IMR-90 (cell line): ENCODE results near the gene RSPH10B2. TPM values are rescaled to one million over a fixed set of nuclear protein-coding genes. Genes with fewer than 3 reads are reported as not detected.
"Not testable (repeated sequence)": the region's sequence is repeated elsewhere in the genome, so short reads cannot be mapped to it uniquely, and the experiment has no call there.

Source experiments
- ATAC-seq: fragments of 200-7000 bp; cut with Tn5 transposase; 2 replicates; pipeline ENCODE4 v1.9.1; 2020; ENCODE audit warnings: low read depth, mild to moderate bottlenecking, moderate library complexity
- BruUV-seq: library from RNA; stranded (reverse); fragments of 400-500 nt; replicated peaks from 2 replicates; lab custom pipeline; 2021; lab: Mats Ljungman, UMichigan
- CTCF ChIA-PET: fragments of 300-600 bp; formaldehyde crosslinking; extraction: SDS; loops from one replicate; lab custom pipeline; 2021; ENCODE audit warnings: antibody characterized with exemption; lab: Yijun Ruan, JAX
- POLR2A ChIA-PET: fragments of 300-600 bp; sonication (Branson Sonifier 250); formaldehyde crosslinking; loops from one replicate; lab custom pipeline; 2022; ENCODE audit warnings: antibody characterized with exemption; ENCODE audit not compliant: unreplicated experiment; lab: Charles Lee
- DNase-seq: peaks from one replicate; pipeline ENCODE4 v3.0.0; 2013
- H2AFZ ChIP-seq: replicated peaks from 2 replicates; pipeline ENCODE3; 2013; ENCODE audit warnings: low read length, mild to moderate bottlenecking; ENCODE audit not compliant: poor library complexity
- H2AK5ac ChIP-seq: 2 replicates; pipeline ENCODE4 v1.6.1; 2013; ENCODE audit warnings: low read depth, low read length, inconsistent platforms
- H2AK9ac ChIP-seq: replicated peaks from 2 replicates; pipeline ENCODE3; 2013; ENCODE audit warnings: mild to moderate bottlenecking, low read depth, low read length, moderate library complexity; ENCODE audit not compliant: poor library complexity
- H2BK120ac ChIP-seq: 2 replicates; pipeline ENCODE4 v1.6.1; 2013; ENCODE audit warnings: low read depth, low read length, inconsistent platforms
- H2BK15ac ChIP-seq: 3 replicates; pipeline ENCODE4 v1.6.1; 2013; ENCODE audit warnings: low read depth, low read length, inconsistent platforms
- H2BK20ac ChIP-seq: 2 replicates; pipeline ENCODE4 v1.6.1; 2013; ENCODE audit warnings: low read depth, mild to moderate bottlenecking, inconsistent platforms, low read length, moderate library complexity
- H2BK5ac ChIP-seq: 2 replicates; pipeline ENCODE4 v1.6.1; 2013; ENCODE audit warnings: mild to moderate bottlenecking, low read depth, low read length, inconsistent platforms; ENCODE audit not compliant: poor library complexity, severe bottlenecking
- H3K14ac ChIP-seq: replicated peaks from 2 replicates; pipeline ENCODE4 v1.6.1; 2013; ENCODE audit warnings: low read depth, low read length, inconsistent platforms
- H3K18ac ChIP-seq: 2 replicates; pipeline ENCODE4 v1.6.1; 2013; ENCODE audit warnings: low read depth, low read length, control low read depth
- H3K23ac ChIP-seq: 2 replicates; pipeline ENCODE4 v1.6.1; 2013; ENCODE audit warnings: low read depth, low read length, inconsistent platforms
- H3K27ac ChIP-seq: 2 replicates; pipeline ENCODE4 v1.5.1; 2013; ENCODE audit warnings: mild to moderate bottlenecking, control low read depth, low read length; ENCODE audit not compliant: insufficient read depth
- H3K27me3 ChIP-seq: 2 replicates; pipeline ENCODE4 v1.6.1; 2013; ENCODE audit warnings: low read length; ENCODE audit not compliant: control insufficient read depth, insufficient read depth
- H3K36me3 ChIP-seq: 2 replicates; pipeline ENCODE4 v1.6.1; 2013; ENCODE audit warnings: low read length, mixed read lengths; ENCODE audit not compliant: control insufficient read depth, insufficient read depth
- H3K4ac ChIP-seq: 2 replicates; pipeline ENCODE4 v1.6.1; 2013; ENCODE audit warnings: low read depth, low read length, inconsistent platforms
- H3K4me1 ChIP-seq: 2 replicates; pipeline ENCODE4 v1.6.1; 2013; ENCODE audit warnings: low read length, mixed read lengths; ENCODE audit not compliant: control insufficient read depth, insufficient read depth
- H3K4me2 ChIP-seq: 2 replicates; pipeline ENCODE4 v1.6.1; 2013; ENCODE audit warnings: low read depth, mild to moderate bottlenecking, control low read depth, low read length, moderate library complexity
- H3K4me3 ChIP-seq: 2 replicates; pipeline ENCODE4 v1.5.1; 2013; ENCODE audit warnings: low read depth, mild to moderate bottlenecking, control low read depth, low read length, moderate library complexity; ENCODE audit not compliant: insufficient read depth
- H3K56ac ChIP-seq: 2 replicates; pipeline ENCODE4 v1.6.1; 2013; ENCODE audit warnings: low read length, inconsistent platforms; ENCODE audit not compliant: insufficient read depth; ENCODE audit errors: extremely low read depth
- H3K79me1 ChIP-seq, 2 experiments: 2 replicates each; pipeline ENCODE4 v1.6.1; 2013; ENCODE audit warnings: low read length in 2 of 2, inconsistent platforms in 1 of 2, low read depth in 1 of 2
- H3K9ac ChIP-seq: 2 replicates; pipeline ENCODE4 v1.6.1; 2013; ENCODE audit warnings: low read depth, low read length, control low read depth
- H3K9me1 ChIP-seq: 2 replicates; pipeline ENCODE4 v1.6.1; 2013; ENCODE audit warnings: low read length, inconsistent platforms; ENCODE audit not compliant: insufficient read depth
- H3K9me3 ChIP-seq: 2 replicates; pipeline ENCODE4 v1.6.1; 2013; ENCODE audit warnings: low read length; ENCODE audit not compliant: control insufficient read depth, insufficient read depth
- H4K20me1 ChIP-seq: 2 replicates; pipeline ENCODE4 v1.6.1; 2013; ENCODE audit warnings: low read length, inconsistent platforms; ENCODE audit not compliant: insufficient read depth
- H4K5ac ChIP-seq: 2 replicates; pipeline ENCODE4 v1.6.1; 2013; ENCODE audit warnings: mild to moderate bottlenecking, low read depth, low read length, control low read depth
- H4K8ac ChIP-seq, 2 experiments: 2 replicates each; pipeline ENCODE4 v1.6.1; 2013; ENCODE audit warnings: low read depth in 2 of 2, low read length in 2 of 2, control low read depth in 1 of 2, inconsistent platforms in 1 of 2
- H4K91ac ChIP-seq: 2 replicates; pipeline ENCODE4 v1.6.1; 2013; ENCODE audit warnings: low read depth, low read length, inconsistent platforms; ENCODE audit not compliant: insufficient read depth
- WGBS, 2 experiments: methylation state at CpG; one replicate each; pipeline versions ENCODE4 v1.1.5 to v1.1.7; 2013; ENCODE audit warnings: missing lambda C conversion rate in 2 of 2; ENCODE audit not compliant: insufficient read length in 1 of 2; ENCODE audit errors: extremely low coverage in 2 of 2; 5-methylcytosine and 5-hydroxymethylcytosine counted together
- dilution Hi-C: fragments of 300-500 bp; cut with HindIII; formaldehyde crosslinking; loops from one replicate; pipeline ENCODE4 v1.14.3; 2018; ENCODE audit warnings: low sequenced_read_pairs; ENCODE audit not compliant: unreplicated experiment
- in situ Hi-C: fragments of 300-500 bp; cut with MboI; formaldehyde crosslinking; loops from 3 replicates; pipeline ENCODE4 v1.14.3; 2019; ENCODE audit warnings: low sequenced_read_pairs, inconsistent platforms, mixed read lengths
- intact Hi-C: fragments of 100-400 bp; cut with micrococcal nuclease; formaldehyde crosslinking; loops from 2 replicates; pipeline ENCODE4 v1.10.0; 2022
- polyA plus RNA-seq, 3 experiments: library from polyadenylated mRNA; depleted of rRNA; stranded (reverse); fragments of >200 nt; gene quantifications; 2 replicates each; pipeline ENCODE4 v1.2.3, GENCODE V29; 2012; ENCODE audit warnings: low replicate concordance in 1 of 3
- total RNA-seq: library from RNA; depleted of rRNA; stranded (reverse); fragments of >200 nt; gene quantifications from 2 replicates; pipeline ENCODE4 v1.2.3, GENCODE V29; 2012

Gene RSPH10B2
- total and polyA plus RNA-seq, 2 of the 4 experiments (the other 2 are of a cell fraction): not detected

GRCh38 chr7:6797218-6797617, 43.3 kb downstream of the RSPH10B2 start:
- CTCF ChIA-PET, H3K4me1 ChIP-seq, DNase-seq, intact Hi-C loops, H3K4me3 ChIP-seq, in situ Hi-C loops, H2AFZ ChIP-seq, H2BK15ac ChIP-seq, dilution Hi-C loops, POLR2A ChIA-PET, H3K4me2 ChIP-seq, H2AK9ac ChIP-seq, H2AK5ac ChIP-seq, H4K91ac ChIP-seq, H3K23ac ChIP-seq, H3K4ac ChIP-seq, H2BK20ac ChIP-seq, H4K20me1 ChIP-seq, H3K56ac ChIP-seq, H3K27me3 ChIP-seq, H3K9ac ChIP-seq, ATAC-seq, H3K36me3 ChIP-seq, H4K5ac ChIP-seq, H4K8ac ChIP-seq, H3K18ac ChIP-seq, H2BK5ac ChIP-seq, H3K79me1 ChIP-seq, H3K9me3 ChIP-seq, H3K14ac ChIP-seq, H3K9me1 ChIP-seq, H2BK120ac ChIP-seq, BruUV-seq, H3K27ac ChIP-seq: not testable (repeated sequence)
- no CpG with 5 or more reads among the region's 5 CpGs for WGBS, 2 experiments

- H2BK20ac ChIP-seq, intact Hi-C loops, H4K5ac ChIP-seq, H3K56ac ChIP-seq, H3K9me3 ChIP-seq, DNase-seq, H3K23ac ChIP-seq, CTCF ChIA-PET, H3K4me1 ChIP-seq, H2AK5ac ChIP-seq, H3K9me1 ChIP-seq, H2AFZ ChIP-seq, H2AK9ac ChIP-seq, H4K8ac ChIP-seq, H3K79me1 ChIP-seq, H2BK120ac ChIP-seq, in situ Hi-C loops, H4K20me1 ChIP-seq, POLR2A ChIA-PET, H3K14ac ChIP-seq, H3K9ac ChIP-seq, H3K18ac ChIP-seq, H4K91ac ChIP-seq, ATAC-seq, H3K4ac ChIP-seq, dilution Hi-C loops, H3K27me3 ChIP-seq, H2BK15ac ChIP-seq, H3K36me3 ChIP-seq, H3K4me3 ChIP-seq, BruUV-seq, H3K27ac ChIP-seq, H2BK5ac ChIP-seq, H3K4me2 ChIP-seq: not testable (repeated sequence)
- no CpG with 5 or more reads among the region's 8 CpGs for WGBS, 2 experiments
Observed at GRCh38 chr7:6798047-6798446, 44.1 kb downstream of the RSPH10B2 start.
